GM10248 (cell line): Measurements from ENCODE around the gene AKAP12.
"Not testable (repeated sequence)": the region's sequence is repeated elsewhere in the genome, so short reads cannot be mapped to it uniquely, and the experiment has no call there.

Source experiments
- CTCF ChIA-PET: fragments of 300-600 bp; sonication (Branson Sonifier 250); formaldehyde crosslinking; extraction: SDS; loops from one replicate; lab custom pipeline; 2021; ENCODE audit warnings: antibody characterized with exemption; lab: Yijun Ruan, JAX
- POLR2A ChIA-PET: fragments of 350-650 bp; sonication (Branson Sonifier 250); formaldehyde crosslinking; extraction: SDS; loops from one replicate; lab custom pipeline; 2020; ENCODE audit warnings: antibody characterized with exemption; lab: Yijun Ruan, JAX
- DNase-seq: peaks from one replicate; pipeline ENCODE4 v3.0.0; 2012; ENCODE audit errors: extremely low spot score
- TF ChIP-seq, protein P1 (sequence below): IDR thresholded peaks from 2 replicates; pipeline ENCODE4 v1.5.1; 2012; ENCODE audit warnings: mild to moderate bottlenecking, low read depth; ENCODE audit errors: extremely low read depth, missing control alignments, control extremely low read depth

AKAP12 gene

DNA sequence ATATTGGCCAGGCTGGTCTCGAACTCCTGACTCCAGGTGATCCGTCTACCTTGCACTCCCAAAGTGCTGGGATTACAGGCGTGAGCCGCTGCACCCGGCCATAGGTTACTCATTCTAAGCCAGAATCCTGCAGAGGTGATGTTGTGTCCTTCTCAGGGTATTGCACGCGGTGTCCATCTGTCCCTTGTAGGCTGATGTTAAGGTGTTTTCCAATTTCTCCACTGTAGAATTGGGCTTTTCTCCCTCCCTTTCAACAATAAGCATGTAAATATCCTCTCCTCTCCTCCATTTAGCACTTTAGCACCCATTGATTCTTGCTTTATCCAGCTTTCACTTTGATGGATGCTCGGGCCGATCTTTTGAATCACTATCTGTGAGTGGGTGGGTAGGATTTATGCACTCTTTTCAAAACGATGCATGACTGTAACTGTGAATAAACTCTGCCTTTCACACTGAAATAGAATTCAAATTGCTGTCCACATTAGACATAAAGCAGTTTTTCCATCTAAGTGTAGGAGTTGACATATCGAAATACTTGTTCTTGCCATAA is 99.0 kb downstream of the AKAP12 start:
- ChIA-PET CTCF (interaction anchor here (0.9 to 1.7 kb wide), 5 partner anchors 11 to 521 kb away, joined by 3 to 12 read pairs (median 3); no protein-coding TSS in a partner anchor), POLR2A (no interaction called here)
- TF ChIP-seq, protein P1, sequence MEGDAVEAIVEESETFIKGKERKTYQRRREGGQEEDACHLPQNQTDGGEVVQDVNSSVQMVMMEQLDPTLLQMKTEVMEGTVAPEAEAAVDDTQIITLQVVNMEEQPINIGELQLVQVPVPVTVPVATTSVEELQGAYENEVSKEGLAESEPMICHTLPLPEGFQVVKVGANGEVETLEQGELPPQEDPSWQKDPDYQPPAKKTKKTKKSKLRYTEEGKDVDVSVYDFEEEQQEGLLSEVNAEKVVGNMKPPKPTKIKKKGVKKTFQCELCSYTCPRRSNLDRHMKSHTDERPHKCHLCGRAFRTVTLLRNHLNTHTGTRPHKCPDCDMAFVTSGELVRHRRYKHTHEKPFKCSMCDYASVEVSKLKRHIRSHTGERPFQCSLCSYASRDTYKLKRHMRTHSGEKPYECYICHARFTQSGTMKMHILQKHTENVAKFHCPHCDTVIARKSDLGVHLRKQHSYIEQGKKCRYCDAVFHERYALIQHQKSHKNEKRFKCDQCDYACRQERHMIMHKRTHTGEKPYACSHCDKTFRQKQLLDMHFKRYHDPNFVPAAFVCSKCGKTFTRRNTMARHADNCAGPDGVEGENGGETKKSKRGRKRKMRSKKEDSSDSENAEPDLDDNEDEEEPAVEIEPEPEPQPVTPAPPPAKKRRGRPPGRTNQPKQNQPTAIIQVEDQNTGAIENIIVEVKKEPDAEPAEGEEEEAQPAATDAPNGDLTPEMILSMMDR = no peak
- no peak for DNase-seq

DNA sequence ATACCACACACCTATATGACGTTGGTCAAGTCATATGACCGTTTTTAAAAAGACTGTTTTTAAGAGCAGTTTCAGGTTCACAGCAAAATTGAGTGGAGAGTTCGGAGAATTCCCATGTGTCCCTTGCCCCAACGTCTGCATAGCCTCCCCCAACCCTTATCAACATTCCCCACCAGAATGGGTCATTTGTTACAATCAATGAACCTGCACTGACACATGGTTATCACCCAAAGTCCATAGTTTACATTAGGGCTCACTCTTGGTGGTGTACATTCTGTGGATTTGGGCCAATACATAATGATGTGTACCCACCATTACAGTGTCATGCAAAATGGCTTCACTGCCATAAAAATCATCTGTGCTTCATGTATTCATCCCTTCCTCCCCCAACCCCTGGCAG is 99.6 kb downstream of the AKAP12 start:
- ChIA-PET CTCF (interaction anchor here (3.9 kb wide), 1 partner anchor 15 kb away, joined by 23 read pairs; no protein-coding TSS in a partner anchor), POLR2A (no interaction called here)
- TF ChIP-seq, protein P1 = no peak
- no peak for DNase-seq

DNA sequence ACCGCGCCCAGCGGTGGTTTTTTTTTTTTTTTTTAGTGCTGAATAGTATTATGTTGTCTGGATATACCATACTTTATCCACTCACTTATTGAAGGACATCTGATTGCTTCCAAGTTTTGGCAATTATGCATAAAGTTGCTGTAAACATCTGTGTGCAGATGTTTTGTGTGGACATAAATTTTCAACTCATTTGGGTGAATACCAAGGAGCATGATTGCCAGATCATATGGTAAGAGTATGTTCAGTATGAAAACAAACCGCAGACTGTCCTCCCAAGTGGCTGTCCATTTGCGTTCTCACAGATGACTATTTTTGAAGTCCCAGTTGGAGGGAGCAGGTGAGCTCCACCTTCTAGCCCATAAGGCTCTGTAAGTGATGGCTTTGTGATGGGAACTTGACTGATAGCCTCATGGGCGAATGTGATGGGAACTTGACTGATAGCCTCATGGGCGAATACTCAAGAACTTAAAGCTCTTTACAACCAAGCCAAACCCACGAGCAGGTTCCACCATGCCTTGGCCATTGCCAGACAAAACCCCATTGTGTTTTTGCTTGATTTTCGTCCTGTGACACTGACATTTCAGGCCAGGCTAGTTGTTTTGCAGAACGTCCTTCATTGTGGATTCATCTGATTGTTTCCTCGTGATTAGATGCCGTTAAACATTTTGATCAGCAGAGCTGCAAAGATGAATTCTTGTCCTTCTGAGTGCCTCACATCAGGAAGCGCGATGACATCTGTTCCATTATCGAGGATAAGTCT is 100.6 kb downstream of the AKAP12 start:
- CTCF ChIA-PET = interaction anchor here (1.1 to 3.9 kb wide), 4 partner anchors 16 to 523 kb away, joined by 3 to 23 read pairs (median 5); no protein-coding TSS in a partner anchor
- TF ChIP-seq, protein P1 = no peak
- POLR2A ChIA-PET = no interaction called here
- DNase-seq = no peak

DNA sequence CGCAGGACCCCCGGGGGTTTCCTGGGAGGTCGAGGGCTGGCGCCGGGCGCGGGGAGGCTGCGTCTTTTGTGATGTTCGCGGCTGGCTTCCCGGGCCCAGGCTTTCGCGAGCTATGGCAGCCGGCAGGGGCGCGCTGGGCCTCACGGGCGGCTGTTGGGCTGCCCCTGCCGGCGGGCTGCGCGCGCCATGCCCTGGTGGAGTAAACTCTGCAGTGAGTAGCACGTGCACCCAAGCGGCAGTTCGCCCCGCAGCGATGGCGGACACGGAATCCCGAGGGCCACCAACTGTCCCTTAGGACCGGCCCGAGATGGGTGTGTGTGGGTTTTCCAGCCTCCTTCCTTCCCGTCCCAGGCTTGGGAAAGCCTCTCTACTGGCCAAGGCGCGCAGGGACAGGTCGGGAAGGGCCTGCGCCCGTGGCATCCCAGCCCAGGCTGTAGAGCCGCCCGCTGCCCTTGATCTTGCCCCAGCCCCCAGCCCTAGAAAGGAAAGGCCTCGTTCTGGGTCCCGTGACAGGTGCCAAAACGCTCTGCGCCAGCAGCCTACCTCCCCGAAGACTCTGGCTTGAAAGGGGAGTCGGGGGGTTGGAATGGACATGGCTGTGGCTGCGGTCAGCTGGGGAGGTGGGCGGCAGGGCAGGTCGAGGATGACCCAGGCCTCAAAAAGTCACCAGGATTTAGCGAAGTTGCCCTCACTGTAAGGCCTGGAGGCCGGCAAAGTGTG is 101.9 kb downstream of the AKAP12 start:
- no peak for DNase-seq
- ChIA-PET CTCF (interaction anchor here (1.0 to 3.9 kb wide), 4 partner anchors 8 to 29 kb away, joined by 3 to 23 read pairs (median 4); no protein-coding TSS in a partner anchor), POLR2A (no interaction called here)
- TF ChIP-seq, protein P1 = no peak

DNA sequence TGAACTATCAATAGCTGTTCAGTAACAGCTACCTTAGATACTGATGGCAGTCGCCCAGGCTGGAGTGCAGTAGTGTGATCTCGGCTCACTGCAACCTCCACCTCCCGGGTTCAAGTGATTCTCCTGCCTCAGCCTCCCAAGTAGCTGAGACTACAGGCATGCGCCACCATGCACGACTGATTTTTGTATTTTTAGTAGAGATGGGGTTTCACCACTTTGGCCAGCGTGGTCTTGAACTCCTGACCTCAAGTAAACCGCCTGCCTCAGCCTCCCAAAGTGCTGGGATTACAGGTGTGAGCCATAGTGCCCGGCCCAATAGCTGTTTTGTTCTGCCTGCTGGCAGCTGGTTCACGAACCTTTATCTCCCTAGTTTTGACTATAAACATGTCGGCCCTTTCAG is 103.0 kb downstream of the AKAP12 start:
- DNase-seq, POLR2A ChIA-PET: not testable (repeated sequence)
- CTCF ChIA-PET = interaction anchor here (0.7 to 3.9 kb wide), 8 partner anchors 9 to 473 kb away, joined by 3 to 23 read pairs (median 4); no protein-coding TSS in a partner anchor

DNA sequence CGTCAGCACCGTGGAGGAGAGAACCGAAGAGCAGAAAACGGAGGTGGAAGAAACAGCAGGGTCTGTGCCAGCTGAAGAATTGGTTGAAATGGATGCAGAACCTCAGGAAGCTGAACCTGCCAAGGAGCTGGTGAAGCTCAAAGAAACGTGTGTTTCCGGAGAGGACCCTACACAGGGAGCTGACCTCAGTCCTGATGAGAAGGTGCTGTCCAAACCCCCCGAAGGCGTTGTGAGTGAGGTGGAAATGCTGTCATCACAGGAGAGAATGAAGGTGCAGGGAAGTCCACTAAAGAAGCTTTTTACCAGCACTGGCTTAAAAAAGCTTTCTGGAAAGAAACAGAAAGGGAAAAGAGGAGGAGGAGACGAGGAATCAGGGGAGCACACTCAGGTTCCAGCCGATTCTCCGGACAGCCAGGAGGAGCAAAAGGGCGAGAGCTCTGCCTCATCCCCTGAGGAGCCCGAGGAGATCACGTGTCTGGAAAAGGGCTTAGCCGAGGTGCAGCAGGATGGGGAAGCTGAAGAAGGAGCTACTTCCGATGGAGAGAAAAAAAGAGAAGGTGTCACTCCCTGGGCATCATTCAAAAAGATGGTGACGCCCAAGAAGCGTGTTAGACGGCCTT is 110.0 kb downstream of the AKAP12 start:
- POLR2A ChIA-PET = no interaction called here
- no peak for DNase-seq
- TF ChIP-seq, protein P1 = no peak
- CTCF ChIA-PET = interaction anchor here (0.8 to 3.5 kb wide), 5 partner anchors 12 to 458 kb away, joined by 3 to 20 read pairs (median 7); no protein-coding TSS in a partner anchor
